Type B pancreatic cell (in vitro differentiated cells): ENCODE results near the gene KRT6A. TPM values are rescaled to one million over a fixed set of nuclear protein-coding genes. Genes with fewer than 3 reads are reported as not detected.

Source experiments
- DNase-seq: peaks from one replicate; pipeline ENCODE4 v3.0.0; 2021; ENCODE audit warnings: mixed read lengths; ENCODE audit not compliant: unreplicated experiment; ENCODE audit errors: extremely low spot score
- H3K27ac Mint-ChIP-seq: 2 replicates; pipeline ENCODE4 v1.8.0; 2021; ENCODE audit warnings: mild to moderate bottlenecking, mixed read lengths
- H3K27me3 Mint-ChIP-seq: 2 replicates; pipeline ENCODE4 v1.8.0; 2021; ENCODE audit warnings: mixed read lengths
- H3K36me3 Mint-ChIP-seq: 2 replicates; pipeline ENCODE4 v1.8.0; 2021; ENCODE audit warnings: mixed read lengths
- H3K4me1 Mint-ChIP-seq: one replicate; pipeline ENCODE4 v1.8.0; 2021; ENCODE audit warnings: mixed read lengths; ENCODE audit not compliant: unreplicated experiment
- H3K4me3 Mint-ChIP-seq: 2 replicates; pipeline ENCODE4 v1.8.0; 2021; ENCODE audit warnings: mild to moderate bottlenecking, mixed read lengths
- H3K9me3 Mint-ChIP-seq: 2 replicates; pipeline ENCODE4 v1.8.0; 2021; ENCODE audit warnings: mixed read lengths
- total RNA-seq: library from RNA; stranded (reverse); gene quantifications from 2 replicates; pipeline ENCODE4 v1.2.1, GENCODE V29; 2021; ENCODE audit warnings: low replicate concordance
- TF ChIP-seq, protein P1 (sequence below): fragments of 200-600 bp; sonication (generic); conservative IDR thresholded peaks from 2 replicates; pipeline ENCODE4 v1.5.0; 2021; ENCODE audit warnings: antibody characterized with exemption, mild to moderate bottlenecking

Gene KRT6A
- total RNA-seq, 1 donor from 2014 or later, result 9.9 TPM

DNA sequence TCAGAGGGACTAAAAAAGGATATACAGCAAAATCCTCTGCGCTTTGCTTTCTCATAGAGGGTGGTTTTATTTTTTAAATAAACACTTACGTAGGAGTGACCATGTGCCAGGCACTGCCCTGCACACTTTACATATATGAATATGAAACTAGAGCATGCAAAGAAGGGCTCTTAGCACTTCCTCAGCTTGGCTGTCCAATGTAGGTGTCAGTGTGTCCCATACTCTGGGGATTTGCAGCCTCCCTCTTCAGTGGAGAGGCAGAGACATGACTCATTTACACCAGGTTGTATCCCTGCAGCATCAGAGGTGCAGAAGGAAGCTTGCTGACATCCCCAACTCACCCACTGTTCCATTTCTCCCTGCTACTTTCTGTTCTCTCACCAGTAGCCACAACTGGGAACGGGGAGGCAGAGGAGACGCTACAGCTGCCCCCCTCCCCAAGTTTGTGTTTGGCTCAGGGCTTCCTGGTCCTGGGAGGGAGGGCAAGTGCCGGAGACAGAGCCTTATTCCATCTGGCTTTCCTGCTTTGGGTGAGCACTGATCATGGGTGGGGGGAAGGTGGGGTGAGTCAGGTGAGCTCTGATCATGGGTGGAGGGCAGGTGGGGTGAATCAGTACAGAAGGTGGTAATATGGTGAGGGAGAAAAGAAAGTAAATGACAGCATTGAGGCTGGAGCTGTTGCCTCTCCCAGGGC lies 32.0 kb upstream of the KRT6A start:
- DNase-seq, result peak; percentile 44
- TF ChIP-seq, protein P1, sequence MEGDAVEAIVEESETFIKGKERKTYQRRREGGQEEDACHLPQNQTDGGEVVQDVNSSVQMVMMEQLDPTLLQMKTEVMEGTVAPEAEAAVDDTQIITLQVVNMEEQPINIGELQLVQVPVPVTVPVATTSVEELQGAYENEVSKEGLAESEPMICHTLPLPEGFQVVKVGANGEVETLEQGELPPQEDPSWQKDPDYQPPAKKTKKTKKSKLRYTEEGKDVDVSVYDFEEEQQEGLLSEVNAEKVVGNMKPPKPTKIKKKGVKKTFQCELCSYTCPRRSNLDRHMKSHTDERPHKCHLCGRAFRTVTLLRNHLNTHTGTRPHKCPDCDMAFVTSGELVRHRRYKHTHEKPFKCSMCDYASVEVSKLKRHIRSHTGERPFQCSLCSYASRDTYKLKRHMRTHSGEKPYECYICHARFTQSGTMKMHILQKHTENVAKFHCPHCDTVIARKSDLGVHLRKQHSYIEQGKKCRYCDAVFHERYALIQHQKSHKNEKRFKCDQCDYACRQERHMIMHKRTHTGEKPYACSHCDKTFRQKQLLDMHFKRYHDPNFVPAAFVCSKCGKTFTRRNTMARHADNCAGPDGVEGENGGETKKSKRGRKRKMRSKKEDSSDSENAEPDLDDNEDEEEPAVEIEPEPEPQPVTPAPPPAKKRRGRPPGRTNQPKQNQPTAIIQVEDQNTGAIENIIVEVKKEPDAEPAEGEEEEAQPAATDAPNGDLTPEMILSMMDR, result no peak
- Mint-ChIP-seq H3K9me3 (no peaks in the 10 kb centered on the region), H3K4me3 (no peak overlapping the region), H3K27me3 (peaks cover 2% of the 10 kb centered on the region), H3K36me3 (no peaks in the 10 kb centered on the region), H3K27ac (no peak overlapping the region), H3K4me1 (no peaks in the 10 kb centered on the region)

DNA sequence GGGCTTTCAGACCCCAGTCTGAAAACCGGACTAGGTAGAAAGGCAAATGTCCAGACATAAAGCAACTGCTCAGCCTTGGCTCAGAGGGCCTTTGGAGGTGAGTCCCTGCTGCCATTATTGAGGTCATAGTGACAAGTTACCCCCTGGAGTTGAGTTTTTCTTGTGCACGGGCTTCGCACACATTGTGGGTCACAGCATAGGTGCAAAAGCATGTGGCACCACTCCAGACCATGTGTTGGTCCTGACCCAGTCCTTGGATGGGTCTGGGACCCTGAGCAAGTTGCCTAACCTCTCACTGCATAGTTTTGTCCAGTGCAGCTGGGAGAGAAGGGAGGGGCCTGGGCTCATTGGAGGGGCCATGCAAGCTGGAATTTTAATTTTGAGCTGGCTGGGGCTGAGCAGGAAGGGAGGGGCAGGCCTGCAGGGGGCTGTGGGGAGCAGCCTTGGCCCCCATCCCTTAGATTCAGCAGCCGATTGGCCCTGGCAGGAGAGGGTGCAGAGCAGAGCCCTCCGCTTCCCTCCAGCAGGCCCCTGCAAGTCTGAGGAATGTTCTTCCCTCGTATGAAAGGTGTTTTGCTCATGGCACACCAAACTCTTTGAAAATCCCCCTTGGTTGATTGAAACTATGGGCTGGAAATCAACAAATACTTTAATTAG lies 31.3 kb upstream of the KRT6A start:
- DNase-seq, result peak; percentile 15
- Mint-ChIP-seq H3K27me3 (peaks cover 4% of the 10 kb centered on the region), H3K4me3 (no peak overlapping the region), H3K4me1 (no peaks in the 10 kb centered on the region), H3K9me3 (no peaks in the 10 kb centered on the region), H3K36me3 (no peaks in the 10 kb centered on the region), H3K27ac (no peak overlapping the region)
- TF ChIP-seq, protein P1, result no peak

DNA sequence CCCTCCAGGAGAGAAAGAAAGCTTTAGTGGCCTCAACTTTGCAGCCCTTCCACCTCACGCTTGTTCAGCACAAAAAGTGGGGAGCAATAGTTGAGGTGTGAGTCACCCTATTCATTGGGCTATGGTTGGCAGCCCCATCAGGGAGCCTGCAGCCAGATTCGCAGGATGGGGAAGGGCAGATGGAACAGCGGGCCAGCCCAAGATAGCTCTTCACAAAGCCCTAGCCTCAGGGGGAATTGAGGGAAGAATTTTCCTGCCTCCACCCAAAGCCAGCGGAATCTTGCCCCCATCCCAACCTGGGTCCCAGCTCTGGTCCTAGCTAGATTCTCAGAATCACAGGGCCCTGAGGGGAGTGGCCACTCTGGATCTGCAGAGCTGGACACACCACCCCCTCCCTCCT lies 30.8 kb upstream of the KRT6A start:
- TF ChIP-seq, protein P1, result no peak
- Mint-ChIP-seq H3K4me3 (no peak overlapping the region), H3K27me3 (peaks cover 9% of the 10 kb centered on the region), H3K36me3 (no peaks in the 10 kb centered on the region), H3K4me1 (no peaks in the 10 kb centered on the region), H3K9me3 (no peaks in the 10 kb centered on the region), H3K27ac (no peak overlapping the region)
- DNase-seq, result peak; percentile 52

DNA sequence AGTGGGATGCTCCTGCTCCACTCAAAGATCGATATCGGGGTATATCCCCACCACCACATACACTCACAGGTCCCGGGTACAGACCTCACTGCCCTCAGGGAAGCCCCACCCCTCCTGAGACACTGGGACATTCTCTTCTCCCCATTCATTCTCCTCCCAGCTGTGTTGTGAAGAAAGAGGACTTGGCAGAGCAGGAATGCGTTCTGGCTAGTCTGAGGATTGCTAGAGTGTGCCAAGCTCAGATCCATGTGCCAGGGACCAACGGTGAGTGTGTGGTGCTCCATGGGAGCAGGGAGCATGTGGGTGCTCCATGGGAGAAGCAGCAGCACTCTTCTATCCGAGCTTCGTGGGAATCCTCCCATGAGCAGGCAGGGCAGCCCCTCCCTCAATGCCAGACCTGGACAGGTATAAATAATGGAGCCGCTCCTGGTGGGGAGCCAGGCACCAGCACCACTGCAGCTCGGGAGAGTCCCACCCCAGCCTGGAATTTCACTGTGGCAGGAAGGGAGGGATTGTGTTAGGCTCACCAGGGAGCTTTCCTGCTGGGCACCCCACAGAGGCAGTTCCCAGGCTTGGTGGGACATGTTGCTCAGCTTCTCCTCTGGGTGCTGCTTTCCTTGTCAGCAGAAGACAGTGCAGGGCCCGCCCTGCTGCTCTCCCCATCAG lies 29.4 kb upstream of the KRT6A start:
- Mint-ChIP-seq H3K4me3 (no peak overlapping the region), H3K36me3 (no peaks in the 10 kb centered on the region), H3K9me3 (no peaks in the 10 kb centered on the region), H3K4me1 (no peaks in the 10 kb centered on the region), H3K27me3 (peaks cover 9% of the 10 kb centered on the region), H3K27ac (no peak overlapping the region)
- DNase-seq, result peak; percentile 34
- TF ChIP-seq, protein P1, result no peak

DNA sequence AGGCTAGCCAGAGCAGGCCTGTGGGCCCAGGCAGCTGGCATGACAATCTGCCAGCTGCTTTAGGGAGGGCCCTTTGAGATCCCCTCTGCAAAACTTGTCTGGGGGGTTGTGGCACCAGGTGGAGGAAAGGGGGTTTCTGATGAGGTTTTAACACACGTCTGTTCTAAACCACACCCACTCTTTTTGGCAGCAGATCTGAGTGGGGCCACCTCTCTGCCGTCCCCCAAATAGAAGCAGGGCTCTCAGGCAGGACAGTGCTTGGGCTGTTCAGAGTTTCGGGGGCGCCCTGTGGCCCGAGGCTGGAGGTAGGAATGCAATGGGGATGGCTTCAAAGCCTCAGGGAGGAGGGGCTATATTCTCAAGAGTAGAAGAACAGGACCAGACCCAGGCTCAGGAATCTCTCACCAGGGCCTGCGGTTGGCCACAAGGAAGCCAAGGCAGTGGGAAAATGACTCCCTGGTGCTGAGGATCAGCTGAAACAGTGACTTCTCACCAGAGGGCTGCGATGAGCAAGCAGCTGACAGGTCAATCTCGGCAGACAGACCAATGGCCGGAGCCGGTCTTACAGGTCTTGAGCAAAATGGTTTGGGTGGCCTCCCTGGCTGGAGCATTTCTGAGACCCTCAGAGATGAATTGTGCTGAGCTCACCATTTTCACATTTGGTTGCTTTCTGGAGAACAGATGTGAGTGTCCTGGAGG lies 28.7 kb upstream of the KRT6A start:
- Mint-ChIP-seq H3K27ac (no peak overlapping the region), H3K9me3 (no peaks in the 10 kb centered on the region), H3K27me3 (peaks cover 9% of the 10 kb centered on the region), H3K36me3 (no peaks in the 10 kb centered on the region), H3K4me3 (no peak overlapping the region), H3K4me1 (no peaks in the 10 kb centered on the region)
- TF ChIP-seq, protein P1, result no peak
- DNase-seq, result peak; percentile 58
